ENCODE measurements around the gene ARAF. TPM values are rescaled to one million over a fixed set of nuclear protein-coding genes. Genes with fewer than 3 reads are reported as not detected.

Gene ARAF
- total and polyA plus RNA-seq, 2 donors (not counting 3 experiments of a cell fraction or from before 2014, with no cell fraction given), result 62.7 to 69.5 TPM

- ChIA-PET CTCF (no interaction called here), POLR2A (no interaction called here)
- Histone ChIP-seq H3K4me2 (ENCODE audit: insufficient read depth, low read length) (no peak overlapping the region), H3K36me3 (ENCODE audit: control insufficient read depth in 2 of 2, extremely low read depth in 1 of 2, insufficient read depth in 2 of 2, low read length in 2 of 2) (peaks cover 0 to 6% of the 10 kb centered on the region in 2 experiments), H2AFZ (ENCODE audit: low read depth, low read length) (no peak overlapping the region), H4K20me1 (replicated peaks; ENCODE audit: control insufficient read depth, extremely low read depth, insufficient read depth, low read length) (no peaks in the 10 kb centered on the region), H3K4me1 (ENCODE audit: control insufficient read depth, extremely low read depth, insufficient read depth, low read length) (peaks cover 3% of the 10 kb centered on the region), H3K9me1 (replicated peaks; ENCODE audit: control insufficient read depth, extremely low read depth, insufficient read depth, low read length) (no peaks in the 10 kb centered on the region), H3K27me3 (ENCODE audit: control insufficient read depth in 2 of 2, insufficient read depth in 2 of 2, low read length in 2 of 2) (no peaks in the 10 kb centered on the region), H3K9me3 (replicated peaks; ENCODE audit: control insufficient read depth, insufficient read depth, low read length) (no peaks in the 10 kb centered on the region), H3K79me2 (ENCODE audit: control insufficient read depth, insufficient read depth, low read length) (no peaks in the 10 kb centered on the region), H3K9ac (replicated peaks; ENCODE audit: extremely low read depth, insufficient read depth, low read length) (no peak overlapping the region), H3K27ac (ENCODE audit: insufficient read depth, low read depth, low read length) (no peak overlapping the region), H3K4me3 (replicated peaks in 1 of 3; ENCODE audit: insufficient read depth in 1 of 3, low read depth in 1 of 3, low read length in 3 of 3) (no peak overlapping the region)
- BruUV-seq (replicated peaks), result no TSS peak
- dilution Hi-C loops (cut with MboI; ENCODE audit: extremely low pct_ligation_motif_present, low sequenced_read_pairs), result no loop called here
- intact Hi-C loops (cut with micrococcal nuclease), result no loop called here
- DNase-seq (ENCODE audit: low read depth, low spot score) (no peak), FAIRE-seq (no peak)
- TF ChIP-seq CTCF (IDR thresholded peaks at IDR 0.05; ENCODE audit: extremely low read depth in 1 of 2, insufficient read depth in 1 of 2, low read depth in 1 of 2, low read length in 2 of 2) (no peak), FOS (IDR thresholded peaks at IDR 0.05; ENCODE audit: borderline replicate concordance, insufficient read depth, low read length) (no peak), POLR2AphosphoS5 (IDR thresholded peaks at IDR 0.05; ENCODE audit: insufficient read depth, low read depth, low read length) (no peak), JUN (IDR thresholded peaks at IDR 0.05; ENCODE audit: borderline replicate concordance, insufficient read depth, insufficient read length, low read depth) (no peak), POLR2A (IDR thresholded peaks at IDR 0.05; ENCODE audit: low read depth, low read length) (no peak)
These were observed 11.9 kb downstream of the ARAF start for GRCh38 chrX:47572773-47573340.

All from endothelial cell of umbilical vein (primary cell).